CD4-positive, alpha-beta T cell treated with Interleukin-15 for 1 hour (primary cell): ENCODE measurements around the gene KCNIP4.

Source experiments
- DNase-seq: peaks from one replicate; pipeline ENCODE4 v3.0.0-alpha.2; 2020

KCNIP4 gene

DNA sequence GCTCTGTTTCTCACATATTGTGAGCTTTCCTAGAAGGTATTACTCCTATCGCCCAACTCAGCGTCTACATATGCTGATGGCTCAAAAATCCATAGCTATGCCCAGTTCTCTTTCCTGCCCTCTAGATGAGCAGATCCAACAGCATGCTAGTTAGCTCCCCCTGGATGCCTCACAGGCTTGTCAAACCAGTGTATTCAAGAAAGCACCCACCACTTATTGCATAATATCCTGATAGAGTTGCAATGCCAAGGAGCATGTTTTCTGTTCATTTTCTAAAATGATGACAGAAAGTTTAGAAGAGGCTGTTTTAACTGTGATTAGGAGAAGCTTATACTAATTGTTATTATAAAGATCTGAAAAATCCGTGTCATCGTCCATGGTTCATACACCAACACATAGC, 1250.2 kb downstream of the KCNIP4 start:
- DNase-seq, result no peak

DNA sequence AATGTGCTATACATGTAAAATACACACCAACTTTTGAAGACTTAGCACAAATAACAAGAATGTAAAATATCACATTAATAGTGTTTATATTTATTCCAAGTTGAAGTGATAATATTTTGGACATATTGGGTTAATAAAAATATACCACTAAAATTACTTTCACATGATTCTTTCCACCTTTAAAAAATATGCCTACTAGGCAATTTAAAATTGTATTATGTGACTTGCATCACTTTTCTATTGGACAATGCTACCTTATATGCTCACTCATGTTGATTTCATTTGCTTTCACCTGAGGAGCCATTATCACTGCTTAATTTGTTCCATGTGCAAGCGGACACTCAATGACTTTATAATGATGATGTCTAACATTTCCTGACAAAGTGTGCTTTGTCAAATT, 1251.8 kb downstream of the KCNIP4 start:
- no peak for DNase-seq

GRCh38 chr4:20687864-20688263, 1260.7 kb downstream of the KCNIP4 start:
- no peak for DNase-seq

GRCh38 chr4:20684852-20685763, 1263.5 kb downstream of the KCNIP4 start:
- DNase-seq, result no peak

DNA sequence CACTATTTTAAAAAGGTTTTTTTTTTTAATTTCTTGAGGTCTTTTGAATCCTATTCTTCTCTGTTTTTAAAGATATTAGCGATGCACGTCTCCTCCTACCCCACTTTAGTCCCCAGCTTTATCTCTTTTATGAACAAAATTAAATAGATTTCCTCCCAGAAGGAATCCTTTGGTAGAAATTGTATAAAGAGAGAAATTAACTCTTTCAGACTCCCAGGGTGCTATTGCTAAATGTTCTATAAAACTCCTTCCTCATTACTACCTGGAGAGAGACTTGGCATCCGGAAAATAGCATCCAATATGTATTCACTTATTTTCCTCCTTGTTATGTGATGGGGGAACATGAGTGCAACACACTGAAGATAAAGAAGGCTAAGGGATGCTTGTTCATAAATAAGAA, 1264.8 kb downstream of the KCNIP4 start:
- no peak for DNase-seq

DNA sequence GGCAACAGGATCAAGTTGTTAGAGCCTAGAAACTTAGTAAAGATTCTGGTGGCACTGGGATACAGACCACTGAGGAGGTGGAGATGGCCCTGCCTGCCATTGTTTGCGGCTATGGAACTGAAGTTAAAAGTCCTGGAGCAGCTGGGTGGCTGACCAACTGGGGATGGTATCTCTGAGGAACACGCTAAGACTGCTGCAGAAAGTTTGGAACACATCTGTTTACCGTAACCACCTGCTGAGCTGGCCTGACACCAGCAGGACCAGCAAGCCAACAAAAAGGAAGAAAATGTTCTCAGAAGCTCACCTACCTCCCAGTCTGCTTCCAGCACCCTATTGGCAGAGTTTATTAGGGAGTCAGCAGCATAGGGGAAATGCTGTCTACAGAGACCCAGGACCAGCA, 1265.7 kb downstream of the KCNIP4 start:
- DNase-seq, result no peak

GRCh38 chr4:20681271-20681670, 1267.3 kb downstream of the KCNIP4 start:
- no peak for DNase-seq

DNA sequence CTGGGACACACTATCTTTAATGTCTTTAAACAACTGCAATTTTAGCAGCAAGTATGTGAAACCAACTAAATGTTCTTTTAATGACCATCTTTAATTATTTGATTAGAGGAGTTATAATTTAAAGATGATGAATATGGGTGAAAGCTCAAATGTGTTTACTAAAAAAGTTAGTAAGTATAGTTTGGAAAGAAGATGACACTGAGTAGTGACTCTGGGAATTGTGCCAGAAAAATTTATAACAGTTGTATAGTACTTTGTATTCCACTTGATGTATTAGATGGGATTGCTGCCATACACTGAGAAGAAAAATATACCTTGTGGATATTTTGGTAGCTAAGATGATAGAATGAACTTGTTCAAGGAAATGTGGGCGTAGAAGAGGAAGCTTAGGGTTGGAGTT, 1267.8 kb downstream of the KCNIP4 start:
- no peak for DNase-seq

DNA sequence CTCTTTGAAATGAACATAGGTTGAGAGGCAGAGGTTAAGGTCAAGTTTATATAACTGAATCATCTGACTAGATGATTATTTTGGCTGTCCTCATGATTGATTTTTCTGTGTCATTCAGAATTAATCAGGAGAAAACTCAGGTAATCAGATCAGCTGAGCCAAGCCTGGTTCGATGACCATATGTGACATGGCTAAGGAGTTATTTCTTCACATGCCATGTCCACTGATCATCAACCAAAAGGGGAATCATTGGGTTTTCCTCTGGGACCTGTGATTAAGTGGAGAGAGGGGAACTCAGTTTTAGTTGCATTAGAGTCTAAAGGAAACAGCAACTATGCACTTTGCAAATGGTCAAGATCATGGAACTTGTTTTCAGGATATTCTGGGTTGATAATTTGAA, 1268.6 kb downstream of the KCNIP4 start:
- DNase-seq, result no peak
